D721Med (cell line): ENCODE measurements around the gene SLC27A1.

Source experiments
- DNase-seq: peaks from one replicate; pipeline ENCODE4 v3.0.0; 2011; ENCODE audit warnings: low spot score; ENCODE audit not compliant: insufficient read length
- FAIRE-seq: peaks from 2 replicates; lab custom pipeline; 2011; peaks lifted over from hg19 to GRCh38; lab: Jason Lieb, UNC
- TF ChIP-seq, protein P1 (sequence below): IDR thresholded peaks from 2 replicates; pipeline ENCODE4 v1.5.1; 2012; ENCODE audit warnings: mild to moderate bottlenecking, control low read depth; ENCODE audit not compliant: insufficient read depth; ENCODE audit errors: missing control alignments

The SLC27A1 gene

DNA sequence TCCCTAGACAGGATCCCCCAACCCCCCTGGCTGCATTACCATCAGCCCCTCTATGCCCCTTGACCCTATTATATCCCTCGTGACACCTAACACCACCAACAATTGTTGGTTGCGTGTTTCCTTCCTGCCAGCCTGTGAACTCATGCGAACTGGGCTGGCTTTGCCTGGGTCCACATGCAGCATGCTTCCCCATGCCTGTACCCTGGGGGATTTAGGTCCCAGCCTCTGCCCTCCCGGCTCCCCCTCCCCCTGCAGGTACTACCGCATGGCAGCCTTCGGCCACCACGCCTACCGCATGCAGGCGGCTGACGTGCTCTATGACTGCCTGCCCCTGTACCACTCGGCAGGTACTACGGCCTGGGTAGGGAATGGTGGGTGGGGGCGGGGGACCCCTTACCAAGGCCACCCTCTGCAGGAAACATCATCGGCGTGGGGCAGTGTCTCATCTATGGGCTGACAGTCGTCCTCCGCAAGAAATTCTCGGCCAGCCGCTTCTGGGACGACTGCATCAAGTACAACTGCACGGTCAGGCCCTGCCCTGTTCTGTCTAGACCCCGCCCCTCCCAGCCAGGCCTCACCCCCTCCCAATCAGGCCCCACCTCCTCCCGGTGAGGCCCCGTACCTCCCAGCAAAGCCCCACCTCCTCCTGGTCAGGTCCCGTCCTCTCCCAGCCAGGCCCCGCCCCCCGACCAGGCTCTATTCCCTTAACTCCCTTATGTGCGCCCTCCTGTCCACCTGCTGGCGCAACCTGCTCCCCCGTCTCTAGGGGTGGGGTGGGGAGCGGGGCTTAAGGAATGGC is 18.5 kb downstream of the SLC27A1 start:
- DNase-seq: no peak
- TF ChIP-seq, protein P1, sequence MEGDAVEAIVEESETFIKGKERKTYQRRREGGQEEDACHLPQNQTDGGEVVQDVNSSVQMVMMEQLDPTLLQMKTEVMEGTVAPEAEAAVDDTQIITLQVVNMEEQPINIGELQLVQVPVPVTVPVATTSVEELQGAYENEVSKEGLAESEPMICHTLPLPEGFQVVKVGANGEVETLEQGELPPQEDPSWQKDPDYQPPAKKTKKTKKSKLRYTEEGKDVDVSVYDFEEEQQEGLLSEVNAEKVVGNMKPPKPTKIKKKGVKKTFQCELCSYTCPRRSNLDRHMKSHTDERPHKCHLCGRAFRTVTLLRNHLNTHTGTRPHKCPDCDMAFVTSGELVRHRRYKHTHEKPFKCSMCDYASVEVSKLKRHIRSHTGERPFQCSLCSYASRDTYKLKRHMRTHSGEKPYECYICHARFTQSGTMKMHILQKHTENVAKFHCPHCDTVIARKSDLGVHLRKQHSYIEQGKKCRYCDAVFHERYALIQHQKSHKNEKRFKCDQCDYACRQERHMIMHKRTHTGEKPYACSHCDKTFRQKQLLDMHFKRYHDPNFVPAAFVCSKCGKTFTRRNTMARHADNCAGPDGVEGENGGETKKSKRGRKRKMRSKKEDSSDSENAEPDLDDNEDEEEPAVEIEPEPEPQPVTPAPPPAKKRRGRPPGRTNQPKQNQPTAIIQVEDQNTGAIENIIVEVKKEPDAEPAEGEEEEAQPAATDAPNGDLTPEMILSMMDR: no peak
- FAIRE-seq: no peak

DNA sequence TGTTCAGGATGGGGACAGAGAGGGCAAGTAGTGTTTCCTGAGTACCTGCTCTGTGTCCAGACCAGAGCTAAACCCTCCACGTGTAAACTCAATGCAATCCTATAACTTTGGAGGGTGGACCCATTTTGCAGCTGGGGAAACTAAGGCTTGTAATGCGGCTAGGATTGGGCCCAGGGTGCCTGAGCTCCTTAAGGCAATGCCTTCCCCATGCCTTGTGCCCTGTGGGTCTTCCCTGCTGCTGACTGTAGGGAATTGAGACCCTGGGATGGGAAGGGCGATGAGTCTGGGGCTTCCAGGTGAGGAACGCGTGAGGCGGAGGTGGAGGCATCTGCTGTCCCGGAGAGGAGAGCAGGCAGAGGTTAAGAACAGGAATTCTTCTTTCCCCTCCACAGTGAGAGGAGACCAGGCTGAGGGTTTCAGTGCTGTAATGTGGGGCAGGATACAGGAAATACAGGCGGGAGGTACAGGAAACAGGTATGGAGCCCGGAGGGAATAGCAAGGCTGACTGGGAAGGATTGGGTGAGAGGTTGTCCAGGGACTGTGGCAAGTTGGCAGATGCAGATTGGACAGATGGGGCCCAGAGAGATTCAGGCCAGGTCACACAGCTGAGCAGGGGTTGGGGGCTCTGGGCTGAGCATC is 19.2 kb downstream of the SLC27A1 start:
- TF ChIP-seq, protein P1: no peak
- FAIRE-seq (no peak), DNase-seq (no peak)

DNA sequence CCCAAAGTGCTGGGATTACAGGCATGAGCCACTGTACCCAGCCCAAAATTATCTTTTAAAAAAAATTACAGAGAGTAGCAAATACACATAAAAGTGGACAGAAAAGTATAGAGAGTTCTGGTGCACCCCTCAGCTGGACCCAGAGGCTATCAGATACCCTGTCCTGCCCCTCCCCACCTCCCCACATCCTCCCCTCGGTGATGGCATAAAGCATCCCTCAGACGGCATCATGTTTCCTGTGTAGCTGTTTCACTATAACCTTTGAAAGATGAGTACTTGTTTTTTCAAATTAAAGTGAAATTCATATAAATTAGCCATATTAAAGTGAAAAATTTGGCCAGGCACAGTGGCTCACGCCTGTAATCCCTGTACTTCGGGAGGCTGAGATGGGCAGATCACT is 20.1 kb downstream of the SLC27A1 start:
- FAIRE-seq: no peak
- no peak for DNase-seq
- TF ChIP-seq, protein P1: no peak

DNA sequence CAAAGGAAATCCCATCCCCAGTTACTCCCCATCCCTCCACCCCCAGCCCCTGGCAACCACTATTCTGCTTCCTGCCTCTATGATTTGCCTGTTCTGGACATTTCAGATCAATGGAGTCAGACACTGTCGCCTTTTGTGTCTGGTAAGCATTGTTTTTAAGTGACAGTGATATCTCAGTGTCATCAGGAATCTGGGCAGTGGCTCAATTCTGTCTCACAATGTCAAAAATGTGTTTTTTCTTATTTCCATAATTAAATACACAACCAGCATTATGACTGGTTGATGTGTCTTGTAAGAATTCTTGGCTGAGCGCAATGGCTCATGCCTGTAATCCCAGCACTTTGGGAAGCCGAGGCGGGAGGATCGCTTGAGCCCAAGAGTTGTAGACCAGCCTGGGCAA is 21.0 kb downstream of the SLC27A1 start:
- DNase-seq (no peak), FAIRE-seq (no peak)
- TF ChIP-seq, protein P1: no peak

DNA sequence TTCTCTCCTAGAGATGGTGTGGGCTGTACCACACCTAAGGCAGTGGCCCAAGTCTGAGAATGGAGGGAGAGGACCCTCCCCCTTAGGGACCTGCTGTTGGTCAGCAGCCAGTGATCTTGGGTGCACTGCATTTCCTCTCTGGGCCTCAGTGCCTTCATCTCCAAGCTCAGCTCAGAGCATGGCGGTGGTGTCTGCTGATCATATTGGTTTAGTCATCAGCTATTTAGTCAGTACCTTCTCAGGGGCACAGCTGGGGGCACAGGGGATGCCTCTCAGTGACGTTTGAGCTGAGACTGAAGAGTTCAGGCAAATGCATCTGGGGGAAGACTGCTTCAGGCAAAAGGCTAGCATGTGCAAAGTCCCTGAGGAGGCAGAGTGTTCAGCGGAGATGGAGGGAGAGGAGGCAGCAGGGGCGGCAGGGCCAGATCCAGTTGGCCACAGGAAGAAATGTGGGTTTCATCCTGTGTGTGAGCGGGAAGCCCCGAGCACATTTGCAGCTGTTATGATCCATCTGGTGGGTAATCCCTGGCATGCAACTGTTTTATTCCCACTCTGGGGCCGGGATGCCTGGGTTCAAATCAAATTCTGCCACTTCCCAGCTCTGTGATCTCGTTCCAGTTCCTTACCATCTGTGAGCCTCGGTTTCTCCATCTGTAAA is 25.4 kb downstream of the SLC27A1 start:
- DNase-seq (no peak), FAIRE-seq (no peak)
- TF ChIP-seq, protein P1: no peak

DNA sequence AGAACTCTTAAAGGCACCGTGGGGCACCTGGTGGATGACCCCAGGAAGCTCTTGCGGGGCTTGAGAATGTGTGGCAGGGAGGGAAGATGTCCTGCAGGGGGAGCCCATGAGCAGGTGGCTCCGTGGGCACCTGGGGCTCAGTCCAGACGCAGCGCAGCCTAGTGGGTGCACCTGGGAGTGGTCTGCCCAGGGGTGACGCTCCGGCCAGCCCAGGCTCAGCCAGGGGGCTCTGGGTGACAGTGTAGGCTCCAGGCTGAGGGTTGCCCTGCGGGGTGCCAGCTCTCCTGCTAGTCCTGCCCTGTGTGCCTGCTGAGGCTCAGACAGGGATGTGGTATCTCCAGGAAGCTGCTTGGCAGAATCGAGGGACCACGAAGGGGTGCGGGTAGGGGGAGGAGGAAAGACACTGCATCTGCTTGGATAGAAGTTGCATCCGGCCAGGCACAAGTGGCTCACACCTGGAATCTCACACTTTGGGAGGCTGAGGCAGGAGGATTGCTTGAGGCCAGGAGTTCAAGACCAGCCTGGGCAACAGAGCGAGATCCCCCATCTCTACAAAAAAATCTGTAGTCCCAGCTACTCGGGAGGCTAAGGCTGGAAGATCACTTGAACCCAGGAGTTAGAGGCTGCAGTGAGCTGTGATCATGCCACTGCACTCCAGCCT is 26.1 kb downstream of the SLC27A1 start:
- FAIRE-seq (no peak), DNase-seq (peak; percentile 77)
- TF ChIP-seq, protein P1: peak; percentile 69
